GM12878 (cell line): ENCODE measurements around the gene KIFBP. TPM values are rescaled to one million over a fixed set of nuclear protein-coding genes. Genes with fewer than 3 reads are reported as not detected.
A peak's percentile ranks its signal among the peaks of the same experiment; 100 is the strongest.

ENCODE experiments used
- BRCA1 ChIP-seq: IDR thresholded peaks from 2 replicates; pipeline ENCODE4 v1.6.1; 2011; ENCODE audit warnings: low read depth, low read length, improper control_type of control experiment
- CBFB ChIP-seq: IDR thresholded peaks from 2 replicates; pipeline ENCODE4 v1.6.1; 2016; ENCODE audit warnings: antibody characterized with exemption, low read depth
- EZH2 ChIP-seq: IDR thresholded peaks from 2 replicates; pipeline ENCODE4 v1.6.1; 2012; ENCODE audit warnings: low read depth, mild to moderate bottlenecking, control low read depth, inconsistent platforms, low read length, borderline replicate concordance; ENCODE audit not compliant: control insufficient read depth
- IKZF1 ChIP-seq: fragments of 450-650 bp; conservative IDR thresholded peaks from 2 replicates; pipeline ENCODE4 v1.6.1; 2017; ENCODE audit warnings: antibody characterized with exemption, mild to moderate bottlenecking
- IRF3 ChIP-seq: fragments of 450-650 bp; IDR thresholded peaks from 2 replicates; pipeline ENCODE4 v1.6.1; 2014; ENCODE audit warnings: mild to moderate bottlenecking
- JUNB ChIP-seq: IDR thresholded peaks from 2 replicates; pipeline ENCODE4 v1.6.1; 2016; ENCODE audit warnings: antibody characterized with exemption, mild to moderate bottlenecking
- KLF5 ChIP-seq: fragments of 450-650 bp; IDR thresholded peaks from 2 replicates; pipeline ENCODE4 v1.6.1; 2014; ENCODE audit warnings: mild to moderate bottlenecking; ENCODE audit not compliant: partially characterized antibody
- LARP7 ChIP-seq: fragments of 450-650 bp; IDR thresholded peaks from 2 replicates; pipeline ENCODE4 v1.6.1; 2017; ENCODE audit warnings: mild to moderate bottlenecking
- MYC ChIP-seq: IDR thresholded peaks from 2 replicates; pipeline ENCODE4 v1.6.1; 2011; ENCODE audit warnings: mild to moderate bottlenecking, low read length, moderate library complexity, inconsistent platforms; ENCODE audit not compliant: insufficient read depth, insufficient replicate concordance, insufficient read length, severe bottlenecking
- RCOR1 ChIP-seq: conservative IDR thresholded peaks from 2 replicates; pipeline ENCODE4 v1.6.1; 2012; ENCODE audit warnings: low read depth, low read length, improper control_type of control experiment
- TARDBP ChIP-seq: IDR thresholded peaks from 2 replicates; pipeline ENCODE4 v1.6.1; 2016; ENCODE audit warnings: borderline replicate concordance
- TBL1XR1 ChIP-seq: IDR thresholded peaks from 2 replicates; pipeline ENCODE4 v1.6.1; 2012; ENCODE audit warnings: low read depth, low read length, improper control_type of control experiment
- TCF7 ChIP-seq: IDR thresholded peaks from 2 replicates; pipeline ENCODE4 v1.6.1; 2014; ENCODE audit warnings: antibody characterized with exemption, borderline replicate concordance
- ZNF384 ChIP-seq: IDR thresholded peaks from 2 replicates; pipeline ENCODE4 v1.6.1; 2012; ENCODE audit warnings: low read depth, mild to moderate bottlenecking, low read length, improper control_type of control experiment, borderline replicate concordance
- polyA plus RNA-seq, 11 experiments: library from polyadenylated mRNA; depleted of rRNA in 4 of 11; unstranded in 6 of 11; stranded (reverse) in 5 of 11; fragments of >200 nt; fragmentation: Nextera tagmentation in 4 of 11; fragmentation: Illumina TruSeq in 1 of 11; extraction: Ambion mirVana in 4 of 11; extraction: Trizol in 1 of 11; gene quantifications; 1 replicate in 1 of 11; 2 replicates in 10 of 11; pipeline versions ENCODE4 v1.2.1 to v1.2.3, GENCODE V29; 2011 to 2016; ENCODE audit warnings: inconsistent platforms in 2 of 11, missing spikeins in 2 of 11, low read depth in 1 of 11
- total RNA-seq, 4 experiments: library from RNA; depleted of rRNA in 3 of 4; stranded (reverse); fragments of >200 nt in 3 of 4; fragmentation: Illumina TruSeq in 1 of 4; extraction: Trizol in 1 of 4; gene quantifications; 2 replicates each; pipeline versions ENCODE4 v1.2.1 to v1.2.3, GENCODE V29; 2013 to 2021

The KIFBP gene
- total and polyA plus RNA-seq, 10 of the 15 experiments (the other 5 are each of a cell fraction or from before 2014, with no cell fraction given) = 8.6 to 29.5 (median 18.7) TPM

- no peak for TF ChIP-seq RCOR1
- TF ChIP-seq KLF5 = no peak
- no peak for TF ChIP-seq EZH2
- no peak for TF ChIP-seq BRCA1
- TF ChIP-seq TCF7 = no peak
- TF ChIP-seq TBL1XR1 = no peak
- TF ChIP-seq CBFB = peak; percentile 83
- TF ChIP-seq LARP7 = no peak; the same call in 1 of the 2 replicates
- TF ChIP-seq TARDBP = no peak; the same call in 1 of the 2 replicates
- no peak for TF ChIP-seq JUNB
- peak; percentile 83 for TF ChIP-seq IKZF1
- TF ChIP-seq ZNF384 = no peak
- peak; percentile 93 for TF ChIP-seq MYC
- no peak for TF ChIP-seq IRF3
- TF ChIP-seq, all 136 proteins: peak for 65
Observed at GRCh38 chr10:68955832-68956532, 32.6 kb upstream of the KIFBP start, which contains the start of gene DDX21 (continued).
